Pons (tissue), 1 donor: ENCODE data around the gene PDE12.
"Not testable (repeated sequence)": the region's sequence is repeated elsewhere in the genome, so short reads cannot be mapped to it uniquely, and the experiment has no call there.

Source experiments
- DNase-seq: peaks from one replicate; pipeline ENCODE4 v3.0.0-alpha.2; 2016; ENCODE audit warnings: low spot score

Gene PDE12

DNA sequence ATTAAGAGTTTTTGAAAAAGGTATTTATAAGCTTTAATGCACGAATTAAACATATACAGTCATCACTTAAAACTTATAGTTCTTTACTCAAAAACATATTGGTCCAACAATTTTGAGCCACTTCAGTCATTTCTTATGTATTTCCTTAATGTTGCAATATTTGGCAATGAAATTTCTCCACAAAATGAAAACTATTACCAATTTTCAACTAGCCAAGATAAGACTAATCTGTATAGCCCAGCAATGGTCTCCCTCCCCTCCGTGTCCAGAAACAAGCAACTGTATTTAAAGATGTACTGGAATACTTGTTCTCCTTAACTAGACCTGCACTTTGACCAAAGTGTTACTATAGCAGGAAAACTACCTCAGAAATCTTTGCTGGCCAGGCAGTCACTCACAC, 31.8 kb downstream of the PDE12 start:
- no peak for DNase-seq

DNA sequence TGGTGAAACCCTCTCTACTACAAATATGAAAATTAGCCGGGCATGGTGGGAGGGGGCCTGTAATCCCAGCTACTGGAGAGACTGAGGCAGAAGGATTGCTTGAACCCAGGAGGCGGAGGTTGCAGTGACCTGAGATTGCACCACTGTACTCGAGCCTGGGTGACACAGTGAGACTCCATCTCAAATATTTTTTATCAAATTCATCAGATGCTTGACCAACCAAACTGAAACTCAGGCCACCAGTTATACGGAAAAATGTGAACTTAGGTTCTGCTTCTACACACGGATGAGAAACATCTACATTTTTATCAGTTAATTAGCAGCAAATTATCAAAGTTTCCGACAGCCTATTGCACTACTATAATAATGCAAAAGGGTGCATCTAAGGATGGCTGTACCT, 36.2 kb downstream of the PDE12 start:
- no peak for DNase-seq

DNA sequence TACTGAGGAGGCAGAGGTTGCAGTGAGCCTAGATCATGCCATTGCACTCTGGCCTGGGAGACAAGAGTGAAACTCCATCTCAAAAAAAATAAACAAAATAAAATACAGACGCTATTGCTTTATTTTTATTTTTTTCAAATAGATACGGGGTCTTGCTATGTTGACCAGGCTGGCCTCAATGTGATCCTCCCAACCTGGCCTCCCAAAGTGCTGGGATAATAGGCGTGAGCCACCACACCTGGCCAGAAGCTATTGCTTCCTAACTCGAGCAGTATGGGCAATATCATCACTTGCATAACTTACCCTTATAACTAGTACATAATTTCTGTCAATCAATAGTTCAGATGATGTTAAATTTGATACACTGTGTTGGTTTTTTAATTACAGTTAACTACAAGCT, 38.1 kb downstream of the PDE12 start:
- no peak for DNase-seq

DNA sequence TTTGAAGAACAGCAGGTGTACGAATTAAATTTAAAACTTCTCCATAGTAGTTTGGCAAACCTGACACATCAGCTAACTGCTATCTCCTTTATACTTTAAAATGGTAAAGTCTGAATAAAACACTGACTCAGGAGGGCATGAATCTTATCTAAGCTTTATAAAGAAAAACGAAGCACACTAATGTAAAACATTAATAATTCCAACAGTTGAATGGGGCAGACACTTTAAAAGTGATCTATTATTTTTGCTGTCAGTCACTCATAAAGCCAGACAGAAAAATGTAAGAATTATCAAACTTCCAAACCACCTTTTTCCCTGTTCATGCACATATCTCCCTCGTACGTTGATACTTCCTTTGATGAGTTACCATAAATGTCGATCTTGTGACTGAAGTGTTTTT, 38.5 kb downstream of the PDE12 start:
- no peak for DNase-seq

DNA sequence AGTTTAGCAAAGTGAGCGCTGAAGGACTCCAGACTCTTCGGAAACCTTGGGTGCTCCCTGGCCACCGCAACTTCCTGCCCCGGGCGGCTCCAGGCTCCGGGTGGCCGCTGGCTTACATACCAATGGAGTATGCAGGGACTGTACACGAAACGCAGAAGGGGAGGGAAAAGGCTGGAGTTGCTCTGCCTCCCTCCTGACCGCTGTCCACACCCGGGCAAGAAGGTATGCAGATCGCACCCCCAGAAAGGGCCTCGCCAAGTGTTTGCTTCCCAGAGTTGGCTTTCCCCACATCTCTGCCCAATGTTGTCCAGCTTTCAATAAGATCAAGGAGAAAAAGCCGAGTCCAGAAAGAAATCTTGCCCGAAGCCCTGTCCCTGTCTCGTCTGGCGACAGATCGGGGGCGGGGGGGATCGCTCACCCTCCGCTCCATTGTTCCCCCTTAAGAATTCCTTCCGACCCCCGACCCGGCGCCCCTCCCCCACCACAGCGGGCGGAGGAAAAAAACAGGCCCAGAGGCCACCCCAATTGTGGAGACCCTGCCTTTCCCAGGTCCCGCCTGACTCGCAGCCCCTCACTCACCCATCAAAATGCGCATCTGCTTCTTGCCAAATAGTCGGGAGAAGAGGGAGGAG, 40.5 kb downstream of the PDE12 start:
- peak; percentile 55 for DNase-seq

DNA sequence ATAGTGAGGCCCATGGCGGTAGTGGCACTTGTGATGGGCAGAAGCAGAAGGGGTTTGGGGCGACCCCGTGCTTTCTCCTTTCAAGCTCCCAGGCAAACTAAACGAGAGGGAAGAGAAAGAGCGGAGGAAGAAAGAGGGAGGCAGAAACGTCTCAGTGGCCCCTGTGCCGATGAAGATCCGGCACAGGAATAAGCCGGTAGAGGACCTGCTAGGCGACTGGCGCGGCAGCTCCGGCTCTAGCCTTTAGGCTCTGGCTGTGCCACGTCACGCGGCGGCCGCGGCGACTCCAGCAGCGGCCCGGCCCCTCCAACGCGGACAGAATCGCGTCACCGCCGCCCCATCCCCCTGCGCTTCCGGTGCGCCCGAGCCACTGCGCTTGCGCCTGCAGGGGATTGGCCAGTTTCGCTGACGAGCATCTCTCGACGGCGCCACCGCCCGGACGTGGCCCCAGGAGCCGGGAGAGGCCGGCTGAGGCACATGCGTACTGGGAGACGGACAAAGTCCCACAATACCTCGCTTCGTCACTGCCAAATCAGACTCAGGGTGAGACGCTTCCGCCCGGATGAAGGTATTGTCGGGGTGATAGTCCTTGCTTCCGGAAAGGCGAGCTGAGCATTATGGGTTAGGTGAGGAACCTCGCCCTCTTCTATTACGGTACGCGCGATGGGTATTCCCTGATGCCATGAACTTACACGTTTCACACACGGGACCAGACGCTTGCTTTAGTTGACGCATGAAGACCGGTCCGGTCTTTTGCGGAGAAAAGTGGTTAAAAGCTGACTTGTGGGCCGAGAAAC, 41.3 kb downstream of the PDE12 start, which contains the start of gene ARF4:
TSS of gene ARF4 (minus strand) at position 218 of the 797 bp plus-strand sequence. CDS start at position 14, 204 bp downstream.
- DNase-seq, result peak; percentile 99

DNA sequence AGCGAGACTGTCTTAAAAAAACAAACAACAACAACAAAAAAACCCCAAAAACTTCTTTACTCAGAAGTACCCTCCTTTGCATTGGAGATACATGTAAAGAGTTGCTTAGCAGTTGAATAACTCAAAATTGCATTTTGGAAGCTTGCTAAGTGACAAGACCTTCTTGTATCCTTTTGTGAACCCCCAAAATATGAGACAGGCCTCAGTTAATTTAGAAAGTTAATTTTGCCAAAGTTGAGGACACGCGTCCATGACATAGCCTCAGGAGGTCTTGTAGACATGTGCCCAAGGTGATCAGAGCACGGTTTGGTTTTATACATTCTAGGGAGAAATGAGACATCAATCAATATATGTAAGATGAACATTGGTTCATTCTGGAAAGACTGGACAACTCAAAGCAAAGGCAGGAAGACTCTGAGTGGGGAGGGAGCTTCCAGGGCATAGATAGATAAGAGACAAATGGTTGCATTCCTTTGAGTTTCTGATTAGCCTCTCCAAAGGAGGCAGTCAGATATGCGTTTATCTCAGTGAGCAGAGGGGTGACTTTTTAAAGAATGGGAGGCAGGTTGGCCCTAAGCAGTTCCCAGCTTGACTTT, 42.8 kb downstream of the PDE12 start:
- no peak for DNase-seq

DNA sequence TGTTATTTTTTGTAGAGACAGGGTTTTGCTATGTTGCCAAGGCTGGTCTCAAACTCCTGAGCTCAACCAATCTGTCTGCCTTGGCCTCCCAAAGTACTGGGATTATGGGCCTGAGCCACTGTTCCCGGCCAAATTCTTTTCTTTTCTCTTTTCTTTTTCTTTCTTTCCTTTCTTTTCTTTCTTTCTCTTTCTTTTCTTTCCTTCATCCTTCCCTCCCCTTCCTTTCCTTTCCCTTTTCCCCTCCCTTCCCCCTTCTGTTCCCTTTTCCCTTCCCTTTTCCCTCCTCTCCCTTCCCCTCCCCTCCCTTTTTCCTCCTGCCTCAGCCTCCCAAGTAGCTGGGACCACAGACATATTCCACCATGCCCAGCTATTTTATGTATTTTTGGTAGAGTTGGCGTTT, 44.1 kb downstream of the PDE12 start:
- DNase-seq, result no peak

DNA sequence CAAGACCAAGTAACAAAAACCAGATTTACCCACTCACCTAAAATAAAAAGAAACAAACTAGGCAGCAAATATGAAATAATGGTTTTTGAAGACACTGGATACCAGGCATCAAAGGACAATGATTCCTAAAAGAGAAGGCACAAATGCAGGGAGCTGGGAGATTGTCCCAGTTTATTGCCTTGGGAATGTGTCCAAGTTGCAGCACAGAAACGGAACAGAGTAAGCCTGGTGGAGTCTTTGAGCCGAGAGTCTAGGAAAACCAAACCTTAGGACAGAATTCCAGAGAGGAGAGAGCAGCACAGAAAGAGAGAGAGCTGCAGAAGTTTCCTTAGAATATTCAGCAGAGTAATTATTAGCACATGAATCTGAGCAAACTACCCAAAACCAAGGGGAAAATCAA, 48.9 kb downstream of the PDE12 start:
- no peak for DNase-seq

DNA sequence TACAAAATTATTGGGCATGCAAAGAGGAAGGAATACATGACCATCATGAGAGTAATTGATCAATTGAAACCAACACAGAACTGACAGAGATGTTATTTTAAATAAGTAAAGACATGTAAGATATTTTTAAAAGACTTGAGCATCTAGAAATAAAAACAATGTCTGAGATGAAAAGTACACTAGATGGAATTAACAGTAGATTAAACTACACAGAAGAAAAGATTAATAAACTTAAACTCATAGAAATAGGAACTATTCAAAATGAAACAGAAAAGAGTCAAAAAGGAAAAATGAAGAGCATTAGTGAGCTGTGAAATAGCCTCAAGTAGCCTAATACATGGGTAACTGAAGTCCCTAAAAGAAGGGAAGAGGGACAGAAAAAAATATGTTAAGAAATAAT, 49.6 kb downstream of the PDE12 start:
- DNase-seq, result no peak

DNA sequence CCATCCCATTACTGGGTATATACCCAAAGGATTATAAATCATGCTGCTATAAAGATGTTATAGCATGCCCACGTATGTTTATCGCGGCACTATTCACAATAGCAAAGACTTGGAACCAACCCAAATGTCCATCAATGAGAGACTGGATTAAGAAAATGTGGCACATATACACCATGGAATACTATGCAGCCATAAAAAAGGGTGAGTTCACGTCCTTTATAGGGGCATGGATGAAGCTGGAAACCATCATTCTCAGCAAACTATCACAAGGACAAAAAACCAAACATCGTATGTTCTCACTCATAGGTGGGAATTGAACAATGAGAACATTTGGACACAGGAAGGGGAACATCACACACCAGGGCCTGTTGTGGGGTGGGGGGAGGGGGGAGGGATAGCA, 55.8 kb downstream of the PDE12 start:
- not testable (repeated sequence) for DNase-seq

DNA sequence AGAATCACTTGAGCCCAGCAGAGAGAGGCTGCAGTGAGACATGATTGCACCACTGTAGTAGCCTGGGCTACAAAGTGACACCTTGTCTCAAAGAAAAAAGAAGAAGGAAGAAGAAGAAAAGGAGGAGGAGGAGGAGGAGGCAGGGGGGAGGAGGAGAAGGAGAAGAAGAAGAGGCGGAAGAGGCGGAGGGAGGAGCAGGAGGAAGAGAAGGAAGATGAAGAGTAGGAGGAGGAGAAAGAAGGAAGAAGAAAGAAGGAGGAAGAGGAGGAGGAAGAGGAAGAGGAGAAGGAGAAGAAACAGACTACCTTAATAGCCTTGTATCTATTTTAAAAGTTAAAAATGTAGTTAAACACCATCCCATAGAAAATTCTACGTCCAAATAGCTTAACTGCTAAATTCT, 60.2 kb downstream of the PDE12 start:
- DNase-seq, result no peak
